GM19043 (cell line): ENCODE data around the gene GGA2.

Experiments used
- ATAC-seq: cut with Tn5 transposase; IDR thresholded peaks from one replicate; pipeline ENCODE4 v1.9.1; 2021; ENCODE audit warnings: low read depth; ENCODE audit not compliant: unreplicated experiment

GGA2 gene

GRCh38 chr16:23432176-23433128, 77.8 kb downstream of the GGA2 start:
- ATAC-seq = no peak

- no peak for ATAC-seq
Observed at GRCh38 chr16:23428351-23428750, 81.9 kb downstream of the GGA2 start.

- ATAC-seq = no peak
Observed at GRCh38 chr16:23424292-23424958, 85.9 kb downstream of the GGA2 start.

GRCh38 chr16:23423496-23424049, 86.7 kb downstream of the GGA2 start:
- ATAC-seq = no peak

GRCh38 chr16:23420011-23420410, 90.3 kb downstream of the GGA2 start:
- ATAC-seq = no peak

GRCh38 chr16:23416816-23417215, 93.5 kb downstream of the GGA2 start:
- no peak for ATAC-seq

GRCh38 chr16:23414731-23415130, 95.6 kb downstream of the GGA2 start:
- no peak for ATAC-seq
